ENCODE data around the gene GDI1. TPM values are rescaled to one million over a fixed set of nuclear protein-coding genes. Genes with fewer than 3 reads are reported as not detected.
A peak's percentile ranks its signal among the peaks of the same experiment; 100 is the strongest.

GDI1 gene
- total RNA-seq, 2 donors from 2014 or later = 143 to 179 TPM

DNA sequence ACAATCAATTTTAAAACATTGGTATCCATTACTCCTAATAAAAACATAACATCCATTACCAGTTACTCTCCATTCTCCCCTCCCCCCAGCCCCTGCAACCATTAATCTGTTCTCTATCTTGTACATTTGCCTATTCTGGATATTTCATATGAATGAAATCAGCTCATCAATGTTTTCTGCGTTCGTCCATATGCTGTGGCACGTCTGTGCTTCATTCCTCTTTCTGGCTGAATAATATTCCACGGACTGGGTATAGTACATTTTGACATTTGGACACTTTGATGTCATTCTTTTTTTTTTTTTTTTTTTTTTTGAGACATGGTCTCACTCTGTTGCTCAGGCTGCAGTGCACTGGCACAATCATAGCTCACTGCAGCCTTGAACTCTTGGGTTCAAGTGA, 33.1 kb upstream of the GDI1 start:
- Mint-ChIP-seq H3K27me3 (ENCODE audit: insufficient read depth) (peaks cover 1% of the 10 kb centered on the region), H3K4me1 (peaks cover 5% of the 10 kb centered on the region), H3K27ac (no peak overlapping the region), H3K4me3 (no peak overlapping the region), H3K36me3 (ENCODE audit: low read depth) (peaks cover 21% of the 10 kb centered on the region), H3K9me3 (peaks cover 71% of the 10 kb centered on the region)
- no peak overlapping the region for H3K27ac ChIP-seq (ENCODE audit: low read depth, low read length)
- H3K9me3 ChIP-seq (ENCODE audit: control insufficient read depth, low read length) = no peaks in the 10 kb centered on the region
- no peak overlapping the region for H3K4me3 ChIP-seq (ENCODE audit: low read length)
- no peaks in the 10 kb centered on the region for H3K27me3 ChIP-seq (ENCODE audit: control insufficient read depth, insufficient read depth, low read length, poor library complexity, severe bottlenecking)
- H3K36me3 ChIP-seq (ENCODE audit: control insufficient read depth, insufficient read depth, low read length) = peaks cover 20% of the 10 kb centered on the region
- WGBS, 2 experiments (ENCODE audit: insufficient coverage in 1 of 2, insufficient read length in 1 of 2) = 100% methylated on average over 4 of the region's 4 CpGs; no CpG with 5 or more reads in 1 of the 2 experiments
- DNase-seq = no peak
- H3K9ac ChIP-seq (ENCODE audit: extremely low read depth, low read length, poor library complexity, severe bottlenecking) = no peak overlapping the region
- TF ChIP-seq, protein P1, sequence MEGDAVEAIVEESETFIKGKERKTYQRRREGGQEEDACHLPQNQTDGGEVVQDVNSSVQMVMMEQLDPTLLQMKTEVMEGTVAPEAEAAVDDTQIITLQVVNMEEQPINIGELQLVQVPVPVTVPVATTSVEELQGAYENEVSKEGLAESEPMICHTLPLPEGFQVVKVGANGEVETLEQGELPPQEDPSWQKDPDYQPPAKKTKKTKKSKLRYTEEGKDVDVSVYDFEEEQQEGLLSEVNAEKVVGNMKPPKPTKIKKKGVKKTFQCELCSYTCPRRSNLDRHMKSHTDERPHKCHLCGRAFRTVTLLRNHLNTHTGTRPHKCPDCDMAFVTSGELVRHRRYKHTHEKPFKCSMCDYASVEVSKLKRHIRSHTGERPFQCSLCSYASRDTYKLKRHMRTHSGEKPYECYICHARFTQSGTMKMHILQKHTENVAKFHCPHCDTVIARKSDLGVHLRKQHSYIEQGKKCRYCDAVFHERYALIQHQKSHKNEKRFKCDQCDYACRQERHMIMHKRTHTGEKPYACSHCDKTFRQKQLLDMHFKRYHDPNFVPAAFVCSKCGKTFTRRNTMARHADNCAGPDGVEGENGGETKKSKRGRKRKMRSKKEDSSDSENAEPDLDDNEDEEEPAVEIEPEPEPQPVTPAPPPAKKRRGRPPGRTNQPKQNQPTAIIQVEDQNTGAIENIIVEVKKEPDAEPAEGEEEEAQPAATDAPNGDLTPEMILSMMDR (conservative IDR thresholded peaks at IDR 0.05) = no peak
- no peaks in the 10 kb centered on the region for H3K4me1 ChIP-seq (ENCODE audit: control insufficient read depth, insufficient read depth, low read length)

DNA sequence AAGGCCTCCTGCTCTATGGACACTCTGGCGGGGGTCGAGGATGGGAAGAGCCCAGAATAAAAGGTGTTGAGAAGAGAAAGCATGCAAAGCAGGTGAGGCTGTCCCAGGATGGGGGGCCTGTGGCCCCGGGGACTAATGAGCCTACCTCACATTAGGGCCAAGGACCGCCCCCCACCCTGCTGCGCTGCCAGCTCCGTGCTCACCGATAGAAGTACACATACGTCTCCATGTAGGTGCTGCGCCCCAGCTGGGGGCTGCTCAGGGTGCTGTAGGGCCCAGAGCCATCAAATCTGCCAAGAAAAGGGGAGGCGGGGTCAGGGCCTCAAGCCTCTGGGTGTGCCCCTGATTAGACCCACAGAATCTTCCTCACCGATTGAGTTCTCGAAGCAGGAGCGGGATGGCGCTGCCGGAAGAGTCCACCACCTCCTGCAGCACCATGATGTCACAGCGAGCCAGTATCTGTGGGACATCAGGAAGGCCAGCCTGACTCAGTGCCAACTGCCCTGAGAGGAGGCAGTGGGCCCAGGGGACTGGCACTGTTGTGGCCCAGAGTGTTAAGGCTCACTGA, 32.2 kb upstream of the GDI1 start:
- Histone ChIP-seq H3K4me3 (ENCODE audit: low read length) (no peak overlapping the region), H3K4me1 (ENCODE audit: control insufficient read depth, insufficient read depth, low read length) (no peaks in the 10 kb centered on the region), H3K27ac (ENCODE audit: low read depth, low read length) (no peak overlapping the region), H3K36me3 (ENCODE audit: control insufficient read depth, insufficient read depth, low read length) (peaks cover 11% of the 10 kb centered on the region), H3K9ac (ENCODE audit: extremely low read depth, low read length, poor library complexity, severe bottlenecking) (no peak overlapping the region), H3K9me3 (ENCODE audit: control insufficient read depth, low read length) (no peaks in the 10 kb centered on the region), H3K27me3 (ENCODE audit: control insufficient read depth, insufficient read depth, low read length, poor library complexity, severe bottlenecking) (no peaks in the 10 kb centered on the region)
- Mint-ChIP-seq H3K27me3 (ENCODE audit: insufficient read depth) (peaks cover 1% of the 10 kb centered on the region), H3K36me3 (ENCODE audit: low read depth) (peaks cover 12% of the 10 kb centered on the region), H3K27ac (no peak overlapping the region), H3K9me3 (peaks cover 67% of the 10 kb centered on the region), H3K4me1 (peaks cover 4% of the 10 kb centered on the region), H3K4me3 (no peak overlapping the region)
- TF ChIP-seq, protein P1 (conservative IDR thresholded peaks at IDR 0.05) = no peak
- WGBS, 2 experiments (ENCODE audit: insufficient coverage in 1 of 2, insufficient read length in 1 of 2) = 95 to 100% methylated on average over 3 to 16 of the region's 16 CpGs
- DNase-seq = peak; percentile 29

DNA sequence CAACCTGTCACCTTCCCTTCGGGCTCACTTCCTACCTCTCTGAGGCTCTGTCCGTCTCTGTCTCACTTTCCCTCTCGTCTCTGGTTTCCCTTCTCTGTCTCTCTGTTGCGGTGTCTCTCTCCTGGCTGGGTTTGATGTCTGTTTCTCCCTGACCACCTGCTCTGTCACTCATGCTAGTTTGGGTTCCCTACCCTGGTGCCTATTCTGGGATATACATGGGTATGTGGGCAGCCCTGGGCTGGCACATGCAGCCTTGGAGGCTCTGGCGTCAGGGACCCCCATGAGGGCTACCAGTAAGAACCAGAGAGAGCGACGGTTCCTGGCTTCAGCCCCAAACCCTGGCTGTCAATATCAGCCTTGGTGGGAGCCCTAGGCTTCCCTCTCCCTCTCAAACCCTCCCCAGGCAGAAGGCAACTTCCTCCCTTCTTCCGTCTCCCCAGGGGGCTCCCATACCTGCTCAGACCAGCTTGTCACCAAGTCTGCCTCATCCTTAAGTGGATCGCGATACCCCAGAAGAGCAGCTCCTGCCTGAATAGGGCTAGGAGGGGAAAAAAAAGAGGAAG, 28.2 kb upstream of the GDI1 start:
- peak overlapping the region; percentile 39 for H3K4me3 Mint-ChIP-seq
- Histone ChIP-seq H3K4me3 (ENCODE audit: low read length) (peak overlapping the region; percentile 76), H3K27me3 (ENCODE audit: control insufficient read depth, insufficient read depth, low read length, poor library complexity, severe bottlenecking) (no peaks in the 10 kb centered on the region), H3K4me1 (ENCODE audit: control insufficient read depth, insufficient read depth, low read length) (no peaks in the 10 kb centered on the region), H3K9me3 (ENCODE audit: control insufficient read depth, low read length) (no peaks in the 10 kb centered on the region), H3K27ac (ENCODE audit: low read depth, low read length) (no peak overlapping the region), H3K36me3 (ENCODE audit: control insufficient read depth, insufficient read depth, low read length) (no peaks in the 10 kb centered on the region), H3K9ac (ENCODE audit: extremely low read depth, low read length, poor library complexity, severe bottlenecking) (no peak overlapping the region)
- WGBS, 2 experiments (ENCODE audit: insufficient coverage in 1 of 2, insufficient read length in 1 of 2) = 53 to 100% methylated on average over 1 to 10 of the region's 10 CpGs
- H3K27me3 Mint-ChIP-seq (ENCODE audit: insufficient read depth) = peaks cover 1% of the 10 kb centered on the region
- H3K27ac Mint-ChIP-seq = peak overlapping the region; percentile 52
- no peaks in the 10 kb centered on the region for H3K36me3 Mint-ChIP-seq (ENCODE audit: low read depth)
- H3K9me3 Mint-ChIP-seq = peaks cover 55% of the 10 kb centered on the region
- H3K4me1 Mint-ChIP-seq = peaks cover 5% of the 10 kb centered on the region
- TF ChIP-seq, protein P1 (conservative IDR thresholded peaks at IDR 0.05) = no peak
- no peak for DNase-seq
